Dedifferentiated amniotic fluid mesenchymal stem cell (primary cell): ENCODE data around the gene PDE4D.

Experiments used
- DNase-seq: peaks from one replicate; pipeline ENCODE4 v3.0.0-alpha.2; 2016; ENCODE audit errors: extremely low spot score

Gene PDE4D

GRCh38 chr5:58933891-58934628 is 959.5 kb downstream of the PDE4D start:
- no peak for DNase-seq

GRCh38 chr5:58932057-58932612 is 961.4 kb downstream of the PDE4D start:
- DNase-seq, result no peak

GRCh38 chr5:58930520-58930919 is 963.0 kb downstream of the PDE4D start:
- no peak for DNase-seq

GRCh38 chr5:58929726-58930125 is 963.8 kb downstream of the PDE4D start:
- DNase-seq, result no peak

GRCh38 chr5:58927938-58928337 is 965.6 kb downstream of the PDE4D start:
- no peak for DNase-seq

GRCh38 chr5:58927181-58927580 is 966.3 kb downstream of the PDE4D start:
- DNase-seq, result no peak

- DNase-seq, result no peak
Measured at GRCh38 chr5:58926541-58926935, 967.0 kb downstream of the PDE4D start.

GRCh38 chr5:58925627-58926540 is 967.6 kb downstream of the PDE4D start:
- no peak for DNase-seq

- DNase-seq, result no peak
Measured at GRCh38 chr5:58924306-58924705, 969.2 kb downstream of the PDE4D start.

- no peak for DNase-seq
Measured at GRCh38 chr5:58923355-58923754, 970.2 kb downstream of the PDE4D start.

GRCh38 chr5:58922461-58923171 is 970.9 kb downstream of the PDE4D start:
- DNase-seq, result no peak

- DNase-seq, result no peak
Measured at GRCh38 chr5:58921159-58921558, 972.4 kb downstream of the PDE4D start.

GRCh38 chr5:58919833-58920232 is 973.7 kb downstream of the PDE4D start:
- DNase-seq, result no peak
